GM23338 (cell line): ENCODE data around the gene FBXW7. TPM values are rescaled to one million over a fixed set of nuclear protein-coding genes. Genes with fewer than 3 reads are reported as not detected.

Experiments used
- ATAC-seq: fragments of 200-7000 bp; cut with Tn5 transposase; 3 replicates; pipeline ENCODE4 v1.9.1; 2020
- DNase-seq: peaks from one replicate; pipeline ENCODE4 v3.0.0-alpha.2; 2015; ENCODE audit warnings: low spot score
- H2AFZ ChIP-seq: fragments of 200-600 bp; sonication (generic); 2 replicates; pipeline ENCODE4 v1.8.0; 2016; ENCODE audit warnings: antibody characterized with exemption, mild to moderate bottlenecking, moderate library complexity
- H3F3A ChIP-seq: fragments of 200-600 bp; sonication (generic); replicated peaks from 2 replicates; pipeline ENCODE4 v1.8.0; 2017; ENCODE audit warnings: antibody characterized with exemption, mixed run types, low read depth
- H3K27ac ChIP-seq: fragments of 200-600 bp; sonication (generic); 2 replicates; pipeline ENCODE4 v1.6.1; 2016; ENCODE audit warnings: low read depth
- H3K27me3 ChIP-seq: fragments of 200-600 bp; sonication (generic); 2 replicates; pipeline ENCODE4 v1.8.0; 2016; ENCODE audit warnings: mild to moderate bottlenecking, mixed run types, moderate library complexity; ENCODE audit not compliant: insufficient read depth
- H3K36me3 ChIP-seq: fragments of 200-600 bp; sonication (generic); 2 replicates; pipeline ENCODE4 v1.8.0; 2016; ENCODE audit warnings: mild to moderate bottlenecking; ENCODE audit not compliant: insufficient read depth
- H3K4me1 ChIP-seq: fragments of 200-600 bp; sonication (generic); 2 replicates; pipeline ENCODE4 v1.8.0; 2016; ENCODE audit warnings: mild to moderate bottlenecking, moderate library complexity; ENCODE audit not compliant: insufficient read depth
- H3K4me2 ChIP-seq: fragments of 200-600 bp; sonication (generic); 2 replicates; pipeline ENCODE4 v1.7.1; 2017; ENCODE audit warnings: mixed run types
- H3K4me3 ChIP-seq: fragments of 200-600 bp; sonication (generic); 2 replicates; pipeline ENCODE4 v1.6.1; 2016; ENCODE audit warnings: mixed run types
- H3K79me2 ChIP-seq: fragments of 200-600 bp; sonication (generic); replicated peaks from 2 replicates; pipeline ENCODE4 v1.8.0; 2017; ENCODE audit warnings: mild to moderate bottlenecking; ENCODE audit not compliant: insufficient read depth
- H3K9me2 ChIP-seq: fragments of 200-600 bp; sonication (generic); 2 replicates; pipeline ENCODE4 v1.8.0; 2017; ENCODE audit not compliant: insufficient read depth
- H4K20me1 ChIP-seq: fragments of 200-600 bp; sonication (generic); replicated peaks from 2 replicates; pipeline ENCODE4 v1.8.0; 2017; ENCODE audit warnings: mild to moderate bottlenecking; ENCODE audit not compliant: insufficient read depth
- H3K27ac Mint-ChIP-seq: 2 replicates; pipeline ENCODE4 v1.8.0; 2020; ENCODE audit warnings: inconsistent platforms, mild to moderate bottlenecking, moderate library complexity, mixed read lengths
- H3K27me3 Mint-ChIP-seq: 3 replicates; pipeline ENCODE4 v1.8.0; 2022; ENCODE audit warnings: low read depth, mild to moderate bottlenecking, moderate library complexity, mixed read lengths, inconsistent platforms; ENCODE audit not compliant: insufficient read depth, poor library complexity
- H3K36me3 Mint-ChIP-seq: 3 replicates; pipeline ENCODE4 v1.8.0; 2021; ENCODE audit warnings: low read depth, mild to moderate bottlenecking, inconsistent platforms, moderate library complexity, mixed read lengths
- H3K4me1 Mint-ChIP-seq: 3 replicates; pipeline ENCODE4 v1.8.0; 2020; ENCODE audit warnings: mild to moderate bottlenecking, inconsistent platforms, mixed read lengths
- H3K4me3 Mint-ChIP-seq: 3 replicates; pipeline ENCODE4 v1.8.0; 2021; ENCODE audit warnings: moderate library complexity, mild to moderate bottlenecking, inconsistent platforms, mixed read lengths
- H3K9me3 Mint-ChIP-seq: 3 replicates; pipeline ENCODE4 v1.8.0; 2020; ENCODE audit warnings: moderate library complexity, mild to moderate bottlenecking, inconsistent platforms, mixed read lengths
- CREB1 ChIP-seq: fragments of 250-450 bp; sonication (Bioruptor Pico); IDR thresholded peaks from 2 replicates; pipeline ENCODE4 v1.5.0; 2020; ENCODE audit warnings: low read depth, mild to moderate bottlenecking, moderate library complexity
- EZH2 ChIP-seq: fragments of 200-600 bp; sonication (generic); IDR thresholded peaks from one replicate; pipeline ENCODE4 v1.8.0; 2017; ENCODE audit warnings: antibody characterized with exemption, mild to moderate bottlenecking, low read depth; ENCODE audit not compliant: unreplicated experiment
- EZH2phosphoT487 ChIP-seq: fragments of 200-600 bp; sonication (generic); IDR thresholded peaks from one replicate; pipeline ENCODE4 v1.8.1; 2018; ENCODE audit warnings: antibody characterized with exemption; ENCODE audit not compliant: unreplicated experiment
- JUNB ChIP-seq: IDR thresholded peaks from one replicate; pipeline ENCODE4 v1.6.1; 2016; ENCODE audit warnings: antibody characterized with exemption; ENCODE audit not compliant: unreplicated experiment
- STAT1 ChIP-seq: IDR thresholded peaks from one replicate; pipeline ENCODE4 v1.6.1; 2016; ENCODE audit warnings: antibody characterized with exemption; ENCODE audit not compliant: unreplicated experiment
- polyA plus RNA-seq: library from polyadenylated mRNA; unstranded; fragments of >200 nt; fragmentation: Nextera tagmentation; extraction: Ambion mirVana; gene quantifications from 2 replicates; pipeline ENCODE4 v1.2.1, GENCODE V29; 2016
- total RNA-seq: library from RNA; depleted of rRNA; stranded (reverse); fragments of >200 nt; shearing (Covaris generic); gene quantifications from 2 replicates; pipeline ENCODE4 v1.2.3, GENCODE V29; 2014
- TF ChIP-seq, protein P1 (sequence below): fragments of 250-450 bp; sonication (Bioruptor Pico); IDR thresholded peaks from 2 replicates; pipeline ENCODE4 v1.5.0; 2020; ENCODE audit warnings: mild to moderate bottlenecking, moderate library complexity
- TF ChIP-seq, protein P2 (sequence below): IDR thresholded peaks from 2 replicates; pipeline ENCODE4 v1.6.1; 2016; ENCODE audit warnings: antibody characterized with exemption

FBXW7 gene
- total and polyA plus RNA-seq, 2 experiments from 2014 or later = 25.8 to 34.7 TPM

DNA sequence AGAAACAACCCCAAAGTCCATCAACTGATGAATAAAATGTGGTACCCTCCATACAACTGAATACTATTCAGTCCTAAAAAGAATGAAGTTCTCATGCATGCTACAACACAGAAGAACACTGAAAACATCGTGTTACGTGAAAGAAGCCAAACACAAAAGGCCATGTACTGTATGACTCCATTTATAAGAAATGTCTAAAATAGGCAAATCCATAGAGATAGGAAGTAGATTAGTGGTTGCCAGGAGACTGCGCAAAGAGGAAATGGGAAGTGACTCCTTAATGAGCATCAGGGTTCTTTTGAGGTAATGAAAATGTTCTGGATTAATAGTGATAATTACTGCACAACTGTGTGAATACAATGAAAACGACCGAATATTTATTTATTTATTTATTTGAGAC lies 23.4 kb downstream of the FBXW7 start:
- H3K9me3 Mint-ChIP-seq = no peaks in the 10 kb centered on the region
- no peaks in the 10 kb centered on the region; the same call in 1 of the 2 replicates for H4K20me1 ChIP-seq
- peaks cover 97% of the 10 kb centered on the region for H3K79me2 ChIP-seq
- no peaks in the 10 kb centered on the region for H3F3A ChIP-seq
- no peak overlapping the region for H3K27ac Mint-ChIP-seq
- no peak overlapping the region for H3K4me3 ChIP-seq
- no peak for ATAC-seq
- no peak overlapping the region for H2AFZ ChIP-seq
- no peak overlapping the region for H3K27ac ChIP-seq
- H3K4me2 ChIP-seq = no peak overlapping the region
- no peaks in the 10 kb centered on the region for H3K27me3 ChIP-seq
- peaks cover 31% of the 10 kb centered on the region for H3K4me1 Mint-ChIP-seq
- peaks cover 6% of the 10 kb centered on the region for H3K27me3 Mint-ChIP-seq
- no peak for TF ChIP-seq EZH2
- TF ChIP-seq STAT1 = no peak
- TF ChIP-seq, protein P1, sequence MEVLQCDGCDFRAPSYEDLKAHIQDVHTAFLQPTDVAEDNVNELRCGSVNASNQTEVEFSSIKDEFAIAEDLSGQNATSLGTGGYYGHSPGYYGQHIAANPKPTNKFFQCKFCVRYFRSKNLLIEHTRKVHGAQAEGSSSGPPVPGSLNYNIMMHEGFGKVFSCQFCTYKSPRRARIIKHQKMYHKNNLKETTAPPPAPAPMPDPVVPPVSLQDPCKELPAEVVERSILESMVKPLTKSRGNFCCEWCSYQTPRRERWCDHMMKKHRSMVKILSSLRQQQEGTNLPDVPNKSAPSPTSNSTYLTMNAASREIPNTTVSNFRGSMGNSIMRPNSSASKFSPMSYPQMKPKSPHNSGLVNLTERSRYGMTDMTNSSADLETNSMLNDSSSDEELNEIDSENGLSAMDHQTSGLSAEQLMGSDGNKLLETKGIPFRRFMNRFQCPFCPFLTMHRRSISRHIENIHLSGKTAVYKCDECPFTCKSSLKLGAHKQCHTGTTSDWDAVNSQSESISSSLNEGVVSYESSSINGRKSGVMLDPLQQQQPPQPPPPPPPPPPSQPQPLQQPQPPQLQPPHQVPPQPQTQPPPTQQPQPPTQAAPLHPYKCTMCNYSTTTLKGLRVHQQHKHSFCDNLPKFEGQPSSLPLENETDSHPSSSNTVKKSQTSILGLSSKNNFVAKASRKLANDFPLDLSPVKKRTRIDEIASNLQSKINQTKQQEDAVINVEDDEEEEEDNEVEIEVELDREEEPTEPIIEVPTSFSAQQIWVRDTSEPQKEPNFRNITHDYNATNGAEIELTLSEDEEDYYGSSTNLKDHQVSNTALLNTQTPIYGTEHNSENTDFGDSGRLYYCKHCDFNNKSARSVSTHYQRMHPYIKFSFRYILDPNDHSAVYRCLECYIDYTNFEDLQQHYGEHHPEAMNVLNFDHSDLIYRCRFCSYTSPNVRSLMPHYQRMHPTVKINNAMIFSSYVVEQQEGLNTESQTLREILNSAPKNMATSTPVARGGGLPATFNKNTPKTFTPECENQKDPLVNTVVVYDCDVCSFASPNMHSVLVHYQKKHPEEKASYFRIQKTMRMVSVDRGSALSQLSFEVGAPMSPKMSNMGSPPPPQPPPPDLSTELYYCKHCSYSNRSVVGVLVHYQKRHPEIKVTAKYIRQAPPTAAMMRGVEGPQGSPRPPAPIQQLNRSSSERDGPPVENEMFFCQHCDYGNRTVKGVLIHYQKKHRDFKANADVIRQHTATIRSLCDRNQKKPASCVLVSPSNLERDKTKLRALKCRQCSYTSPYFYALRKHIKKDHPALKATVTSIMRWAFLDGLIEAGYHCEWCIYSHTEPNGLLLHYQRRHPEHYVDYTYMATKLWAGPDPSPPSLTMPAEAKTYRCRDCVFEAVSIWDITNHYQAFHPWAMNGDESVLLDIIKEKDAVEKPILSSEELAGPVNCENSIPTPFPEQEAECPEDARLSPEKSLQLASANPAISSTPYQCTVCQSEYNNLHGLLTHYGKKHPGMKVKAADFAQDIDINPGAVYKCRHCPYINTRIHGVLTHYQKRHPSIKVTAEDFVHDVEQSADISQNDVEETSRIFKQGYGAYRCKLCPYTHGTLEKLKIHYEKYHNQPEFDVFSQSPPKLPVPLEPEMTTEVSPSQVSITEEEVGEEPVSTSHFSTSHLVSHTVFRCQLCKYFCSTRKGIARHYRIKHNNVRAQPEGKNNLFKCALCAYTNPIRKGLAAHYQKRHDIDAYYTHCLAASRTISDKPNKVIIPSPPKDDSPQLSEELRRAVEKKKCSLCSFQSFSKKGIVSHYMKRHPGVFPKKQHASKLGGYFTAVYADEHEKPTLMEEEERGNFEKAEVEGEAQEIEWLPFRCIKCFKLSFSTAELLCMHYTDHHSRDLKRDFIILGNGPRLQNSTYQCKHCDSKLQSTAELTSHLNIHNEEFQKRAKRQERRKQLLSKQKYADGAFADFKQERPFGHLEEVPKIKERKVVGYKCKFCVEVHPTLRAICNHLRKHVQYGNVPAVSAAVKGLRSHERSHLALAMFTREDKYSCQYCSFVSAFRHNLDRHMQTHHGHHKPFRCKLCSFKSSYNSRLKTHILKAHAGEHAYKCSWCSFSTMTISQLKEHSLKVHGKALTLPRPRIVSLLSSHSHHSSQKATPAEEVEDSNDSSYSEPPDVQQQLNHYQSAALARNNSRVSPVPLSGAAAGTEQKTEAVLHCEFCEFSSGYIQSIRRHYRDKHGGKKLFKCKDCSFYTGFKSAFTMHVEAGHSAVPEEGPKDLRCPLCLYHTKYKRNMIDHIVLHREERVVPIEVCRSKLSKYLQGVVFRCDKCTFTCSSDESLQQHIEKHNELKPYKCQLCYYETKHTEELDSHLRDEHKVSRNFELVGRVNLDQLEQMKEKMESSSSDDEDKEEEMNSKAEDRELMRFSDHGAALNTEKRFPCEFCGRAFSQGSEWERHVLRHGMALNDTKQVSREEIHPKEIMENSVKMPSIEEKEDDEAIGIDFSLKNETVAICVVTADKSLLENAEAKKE (CRISPR knock-in tag) = no peak
- no peak for TF ChIP-seq JUNB
- TF ChIP-seq, protein P2, sequence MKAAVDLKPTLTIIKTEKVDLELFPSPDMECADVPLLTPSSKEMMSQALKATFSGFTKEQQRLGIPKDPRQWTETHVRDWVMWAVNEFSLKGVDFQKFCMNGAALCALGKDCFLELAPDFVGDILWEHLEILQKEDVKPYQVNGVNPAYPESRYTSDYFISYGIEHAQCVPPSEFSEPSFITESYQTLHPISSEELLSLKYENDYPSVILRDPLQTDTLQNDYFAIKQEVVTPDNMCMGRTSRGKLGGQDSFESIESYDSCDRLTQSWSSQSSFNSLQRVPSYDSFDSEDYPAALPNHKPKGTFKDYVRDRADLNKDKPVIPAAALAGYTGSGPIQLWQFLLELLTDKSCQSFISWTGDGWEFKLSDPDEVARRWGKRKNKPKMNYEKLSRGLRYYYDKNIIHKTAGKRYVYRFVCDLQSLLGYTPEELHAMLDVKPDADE = no peak
- TF ChIP-seq EZH2phosphoT487 = no peak
- no peak for TF ChIP-seq CREB1 (CRISPR knock-in tag)
- H3K4me1 ChIP-seq = peaks cover 21% of the 10 kb centered on the region
- H3K9me2 ChIP-seq = no peaks in the 10 kb centered on the region
- H3K36me3 ChIP-seq = no peaks in the 10 kb centered on the region
- H3K4me3 Mint-ChIP-seq = no peak overlapping the region
- DNase-seq = no peak
- H3K36me3 Mint-ChIP-seq = no peaks in the 10 kb centered on the region
